SJSA1 (cell line): ENCODE results near the gene SPG11. TPM values are rescaled to one million over a fixed set of nuclear protein-coding genes. Genes with fewer than 3 reads are reported as not detected.
"Not testable (repeated sequence)": the region's sequence is repeated elsewhere in the genome, so short reads cannot be mapped to it uniquely, and the experiment has no call there.

ENCODE experiments used
- DNase-seq, 2 experiments: peaks; one replicate each; pipeline ENCODE4 v3.0.0-alpha.2; 2015 to 2020; ENCODE audit warnings: low spot score in 2 of 2, low read depth in 1 of 2
- H3K27ac ChIP-seq: fragments of 250-450 bp; sonication (Bioruptor Pico); 2 replicates; pipeline ENCODE4 v1.5.1; 2020; ENCODE audit warnings: mild to moderate bottlenecking, moderate library complexity
- H3K27me3 ChIP-seq: fragments of 250-450 bp; sonication (Bioruptor Pico); replicated peaks from 2 replicates; pipeline ENCODE4 v1.5.1; 2020; ENCODE audit warnings: mild to moderate bottlenecking, moderate library complexity
- H3K36me3 ChIP-seq: fragments of 250-450 bp; sonication (Bioruptor Pico); 2 replicates; pipeline ENCODE4 v1.5.1; 2020; ENCODE audit warnings: mild to moderate bottlenecking
- H3K4me1 ChIP-seq: fragments of 250-450 bp; sonication (Bioruptor Pico); replicated peaks from 2 replicates; pipeline ENCODE4 v1.6.1; 2021; ENCODE audit warnings: mild to moderate bottlenecking
- H3K4me3 ChIP-seq: fragments of 250-450 bp; sonication (Bioruptor Pico); 2 replicates; pipeline ENCODE4 v1.5.1; 2020; ENCODE audit warnings: mild to moderate bottlenecking
- H3K9me3 ChIP-seq: fragments of 250-450 bp; sonication (Bioruptor Pico); replicated peaks from 2 replicates; pipeline ENCODE4 v1.5.1; 2020; ENCODE audit warnings: mild to moderate bottlenecking
- total RNA-seq: library from RNA; depleted of rRNA; stranded (reverse); fragments of >200 nt; shearing (Covaris generic); gene quantifications from 2 replicates; pipeline ENCODE4 v1.2.3, GENCODE V29; 2014

Gene SPG11
- total RNA-seq, 1 experiment from 2014 or later, result 36.8 TPM

DNA sequence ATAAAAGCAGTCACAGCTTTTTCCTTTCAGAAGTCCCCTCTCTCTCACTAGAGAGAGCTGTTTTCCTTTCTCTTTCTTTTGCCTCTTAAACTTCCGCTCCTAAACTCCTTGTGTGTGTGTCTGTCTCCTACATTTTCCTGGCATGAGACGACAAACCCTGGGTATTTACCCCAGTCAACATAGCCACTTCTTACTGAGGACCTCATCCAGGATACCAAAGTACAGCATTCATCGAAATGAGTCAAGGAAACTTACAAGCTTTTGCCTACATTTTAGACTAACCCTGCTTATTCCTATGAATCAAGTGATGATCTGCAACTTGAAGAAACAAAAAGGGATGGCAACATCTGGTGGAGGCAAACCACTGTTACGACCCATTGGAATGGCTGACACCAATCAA, 31.0 kb upstream of the SPG11 start:
- Histone ChIP-seq H3K27ac (no peak overlapping the region), H3K4me1 (no peaks in the 10 kb centered on the region), H3K27me3 (0 out of 2 replicates have a peak, but pooled peaks cover 4% of the 10 kb centered on the region), H3K36me3 (no peaks in the 10 kb centered on the region), H3K4me3 (no peak overlapping the region), H3K9me3 (no peaks in the 10 kb centered on the region)
- DNase-seq, result no peak

DNA sequence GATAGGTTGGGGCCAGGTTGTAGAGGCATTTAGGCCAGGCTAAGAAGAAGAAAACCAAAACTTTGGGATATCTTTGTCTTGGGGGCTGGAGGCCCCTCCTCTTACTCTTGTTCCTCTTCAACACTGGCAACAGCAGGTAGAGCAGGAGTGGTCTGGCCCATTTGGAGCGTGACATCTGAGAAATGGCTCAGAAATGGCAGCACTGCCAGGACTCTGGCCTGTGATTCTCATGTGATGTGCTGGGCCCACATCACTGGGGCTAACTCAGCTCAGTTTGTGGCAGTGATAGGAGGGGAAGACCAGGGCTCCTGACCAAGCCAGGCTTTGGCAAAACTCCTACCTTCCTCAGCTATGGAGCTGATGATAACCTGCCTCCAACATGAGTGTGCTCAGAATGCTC, 29.2 kb upstream of the SPG11 start:
- no peak overlapping the region for H3K27ac ChIP-seq
- H3K4me3 ChIP-seq, result no peak overlapping the region

DNA sequence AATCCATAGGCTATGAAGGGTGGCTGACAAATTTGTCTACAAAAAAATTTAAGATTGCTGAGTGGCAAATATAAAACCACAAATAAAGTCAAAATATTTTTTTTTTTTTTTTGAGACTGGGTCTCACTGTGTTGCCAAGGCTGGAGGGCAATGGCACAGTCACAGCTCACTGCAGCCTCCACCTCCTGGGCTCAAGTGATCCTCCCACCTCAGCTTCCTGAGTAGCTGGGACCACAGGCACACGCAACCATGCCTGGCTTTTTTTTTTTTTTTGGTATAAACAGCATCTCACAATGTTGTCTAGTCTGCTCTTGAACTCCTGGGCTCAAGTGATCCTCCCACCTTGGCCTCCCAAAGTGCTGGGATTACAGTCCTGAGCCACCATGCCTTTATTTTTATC, 26.8 kb upstream of the SPG11 start:
- not testable (repeated sequence) for H3K4me3 ChIP-seq, H3K27me3 ChIP-seq, H3K4me1 ChIP-seq, H3K9me3 ChIP-seq, DNase-seq, H3K27ac ChIP-seq, H3K36me3 ChIP-seq

More for the DNA sequence above, 29.2 kb upstream of the SPG11 start:
- Histone ChIP-seq H3K9me3 (0 out of 2 replicates have a peak, but pooled peaks cover 3% of the 10 kb centered on the region), H3K4me1 (no peaks in the 10 kb centered on the region), H3K36me3 (no peaks in the 10 kb centered on the region), H3K27me3 (0 out of 2 replicates have a peak, but pooled peaks cover 4% of the 10 kb centered on the region)
- DNase-seq, result no peak

DNA sequence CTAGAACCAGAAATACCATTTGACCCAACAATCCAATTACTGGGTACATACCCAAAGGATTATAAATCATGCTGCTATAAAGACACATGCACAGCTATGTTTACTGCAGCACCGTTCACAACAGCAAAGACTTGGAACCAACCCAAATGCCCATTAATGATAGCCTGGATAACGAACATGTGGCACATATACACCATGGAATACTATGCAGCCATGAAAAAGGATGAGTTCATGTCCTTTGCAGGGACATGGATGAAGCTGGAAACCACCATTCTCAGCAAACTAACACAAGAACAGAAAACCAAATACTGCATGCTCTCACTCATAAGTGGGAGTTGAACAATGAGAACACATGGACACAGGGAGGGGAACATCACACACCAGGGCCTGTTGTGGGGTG, 25.9 kb upstream of the SPG11 start:
- not testable (repeated sequence) for H3K27me3 ChIP-seq, H3K4me3 ChIP-seq, H3K4me1 ChIP-seq, DNase-seq, H3K9me3 ChIP-seq, H3K27ac ChIP-seq, H3K36me3 ChIP-seq

DNA sequence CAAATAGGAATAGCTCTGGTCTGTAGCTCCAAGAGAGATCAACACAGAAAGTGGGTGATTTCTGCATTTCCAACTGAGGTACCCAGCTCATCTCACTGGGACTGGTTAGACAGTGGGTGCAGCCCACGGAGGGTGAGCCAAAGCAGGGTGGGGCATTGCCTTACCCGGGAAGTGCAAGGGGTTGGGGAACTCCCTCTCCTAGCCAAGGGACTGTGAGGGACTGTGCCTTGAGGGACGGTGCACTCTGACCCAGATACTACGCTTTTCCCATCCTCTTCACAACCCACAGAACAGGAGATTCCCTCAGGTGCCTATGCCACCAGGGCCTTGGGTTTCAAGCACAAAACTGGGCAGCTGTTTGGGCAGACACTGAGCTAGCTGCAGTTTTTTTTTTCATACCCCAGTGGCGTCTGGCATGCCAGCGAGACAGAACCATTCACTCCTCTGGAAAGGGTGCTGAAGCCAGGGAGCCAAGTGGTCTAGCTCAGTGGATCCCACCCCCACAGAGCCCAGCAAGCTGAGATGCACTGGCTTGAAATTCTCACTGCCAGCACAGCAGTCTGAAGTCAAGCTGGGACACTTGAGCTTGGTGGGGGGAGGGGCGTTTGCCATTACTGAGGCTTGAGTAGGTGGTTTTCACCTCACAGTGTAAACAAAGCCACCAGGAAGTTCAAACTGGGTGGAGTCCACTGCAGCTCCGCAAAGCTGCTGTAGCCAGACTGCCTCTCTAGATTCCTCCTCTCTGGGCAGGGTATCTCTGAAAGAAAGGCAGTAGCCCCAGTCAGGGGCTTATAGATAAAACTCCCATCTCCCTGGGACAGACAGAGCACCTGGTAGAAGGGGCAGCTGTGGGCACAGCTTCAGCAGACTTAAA, 19.6 kb upstream of the SPG11 start:
- not testable (repeated sequence) for H3K9me3 ChIP-seq, H3K4me1 ChIP-seq, H3K27ac ChIP-seq, H3K4me3 ChIP-seq, H3K36me3 ChIP-seq, H3K27me3 ChIP-seq
- peak; percentile 14 to 61 for DNase-seq

DNA sequence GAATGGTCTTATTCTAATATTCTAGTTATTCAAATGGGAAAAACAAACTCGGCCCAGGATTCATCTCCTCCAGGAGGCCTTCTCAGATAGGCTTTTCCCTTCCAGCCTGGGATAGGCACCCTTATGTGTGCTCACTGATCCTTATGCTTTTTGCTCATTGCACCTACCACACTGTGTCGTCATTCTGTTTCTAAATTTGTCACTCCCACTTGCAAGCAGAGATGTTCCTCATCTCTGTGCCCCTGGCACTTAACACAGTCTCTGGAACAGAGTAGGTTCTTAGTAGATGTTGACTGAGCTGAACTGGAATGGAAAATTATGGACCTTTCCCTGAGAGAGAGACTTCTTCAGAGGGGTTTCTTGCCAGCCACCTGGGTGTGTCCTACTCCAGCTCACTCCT, 18.7 kb upstream of the SPG11 start:
- Histone ChIP-seq H3K27ac (no peak overlapping the region), H3K36me3 (no peaks in the 10 kb centered on the region), H3K9me3 (no peaks in the 10 kb centered on the region), H3K27me3 (no peaks in the 10 kb centered on the region; the same call in none of the 2 replicates), H3K4me1 (peaks cover 8% of the 10 kb centered on the region), H3K4me3 (no peak overlapping the region)
- DNase-seq, result no peak

DNA sequence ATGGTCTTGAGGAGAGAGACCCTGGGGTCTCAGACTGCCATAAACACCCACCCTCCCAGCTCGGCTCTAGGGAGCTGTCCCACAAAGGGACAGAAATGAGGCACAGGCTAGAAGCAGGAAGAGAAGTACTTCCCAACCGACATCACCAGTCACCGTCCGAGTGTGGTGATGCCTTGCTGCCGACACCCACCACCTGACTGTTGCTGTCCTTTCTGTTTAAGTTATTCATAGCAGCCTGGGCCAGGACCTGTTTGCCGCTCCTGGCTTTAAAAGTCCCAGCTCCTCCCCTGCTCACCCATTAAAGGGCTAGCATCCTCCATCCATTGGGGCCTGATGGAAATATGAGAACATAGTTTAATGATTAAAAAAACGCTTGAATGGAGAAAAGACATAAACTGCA, 13.2 kb upstream of the SPG11 start:
- H3K9me3 ChIP-seq, result no peaks in the 10 kb centered on the region
- H3K27ac ChIP-seq, result no peak overlapping the region
- no peaks in the 10 kb centered on the region for H3K36me3 ChIP-seq
- no peaks in the 10 kb centered on the region; the same call in none of the 2 replicates for H3K27me3 ChIP-seq
- H3K4me3 ChIP-seq, result no peak overlapping the region
- DNase-seq, result no peak
- no peaks in the 10 kb centered on the region for H3K4me1 ChIP-seq

DNA sequence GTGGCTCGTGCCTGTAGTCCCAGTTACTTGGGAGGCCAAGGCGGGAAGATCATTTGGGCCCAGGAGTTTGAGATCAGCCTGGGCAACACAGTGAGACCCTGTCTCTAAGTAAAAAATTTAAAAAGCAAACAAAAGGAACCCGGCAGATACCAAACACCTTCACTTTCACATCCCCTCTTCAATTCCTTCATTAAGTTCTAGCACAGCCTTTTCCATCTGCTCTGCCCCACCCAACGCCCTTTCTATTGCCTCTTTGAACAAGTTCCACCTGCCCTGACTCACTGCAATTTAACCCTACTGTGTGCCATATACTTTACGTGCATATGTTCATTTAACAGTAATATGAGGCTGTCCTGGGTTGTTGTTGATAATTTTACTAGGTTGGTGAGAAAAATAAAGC, 12.4 kb upstream of the SPG11 start:
- H3K36me3 ChIP-seq, result no peaks in the 10 kb centered on the region
- H3K4me3 ChIP-seq, result no peak overlapping the region
- DNase-seq, result no peak
- no peaks in the 10 kb centered on the region; the same call in none of the 2 replicates for H3K27me3 ChIP-seq
- H3K4me1 ChIP-seq, result no peaks in the 10 kb centered on the region
- H3K9me3 ChIP-seq, result no peaks in the 10 kb centered on the region
- no peak overlapping the region for H3K27ac ChIP-seq

DNA sequence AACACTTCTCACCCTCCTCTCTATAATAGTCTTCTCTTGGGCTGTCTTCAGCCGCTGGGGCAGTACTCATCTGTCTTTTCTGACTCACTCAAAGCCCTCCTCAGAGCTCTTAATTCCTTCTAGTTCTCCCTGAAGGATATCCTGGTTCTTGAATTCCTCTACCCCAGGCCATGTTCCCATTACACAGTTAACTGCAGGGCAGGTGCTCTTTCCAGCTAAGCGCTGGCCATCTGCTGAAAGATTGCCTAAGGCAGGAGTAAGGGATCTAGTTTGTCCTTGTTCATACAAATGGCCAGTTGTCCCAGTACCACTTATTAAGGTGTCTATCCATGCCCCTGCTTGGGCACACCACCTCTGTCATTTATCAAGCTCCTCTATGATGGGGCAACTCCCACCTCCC, 10.2 kb upstream of the SPG11 start:
- no peaks in the 10 kb centered on the region for H3K36me3 ChIP-seq

DNA sequence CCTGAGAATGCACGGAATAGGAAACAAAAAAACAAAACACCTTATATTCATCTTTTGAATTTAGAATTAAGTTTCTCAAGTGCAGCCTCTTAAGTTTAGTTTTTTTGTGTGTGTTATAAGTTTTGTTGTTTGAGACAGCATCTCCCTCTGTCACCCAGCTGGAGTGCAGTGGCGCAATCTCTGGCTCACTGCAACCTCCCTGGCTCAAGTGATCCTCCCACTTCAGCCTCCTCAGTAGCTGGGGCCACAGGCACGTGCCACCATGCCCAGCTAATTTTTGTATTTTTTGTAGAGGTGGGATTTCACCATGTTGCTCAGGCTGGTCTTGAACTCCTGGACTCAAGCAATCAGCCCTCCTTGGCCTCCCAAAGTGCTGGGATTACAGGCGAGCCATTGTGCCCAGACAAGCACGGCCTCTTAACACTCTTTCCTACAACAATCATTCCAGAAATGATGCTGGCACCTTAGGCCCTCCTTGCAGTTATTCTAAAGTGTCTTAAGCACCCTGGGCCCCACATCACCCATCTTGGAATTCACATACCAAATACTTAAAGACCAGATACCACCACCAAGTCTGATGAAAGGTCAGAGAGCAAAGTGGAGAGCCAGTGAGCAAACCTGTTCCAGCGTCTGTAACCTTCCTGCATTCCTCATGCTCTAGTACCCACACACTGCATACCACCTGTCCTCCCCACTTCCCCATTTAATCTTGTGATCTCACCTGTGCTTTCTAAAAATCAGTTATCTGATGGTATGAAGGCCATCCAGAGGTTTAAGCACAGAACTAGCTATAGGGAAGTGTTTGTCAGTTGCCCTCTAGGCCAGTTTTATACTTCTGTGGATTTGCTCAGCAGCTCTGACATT, 6.9 kb upstream of the SPG11 start:
- Histone ChIP-seq H3K4me3 (no peak overlapping the region), H3K4me1 (no peaks in the 10 kb centered on the region), H3K27me3 (no peaks in the 10 kb centered on the region), H3K27ac (no peak overlapping the region), H3K36me3 (no peaks in the 10 kb centered on the region), H3K9me3 (no peaks in the 10 kb centered on the region)
- no peak for DNase-seq

More for the DNA sequence above, 10.2 kb upstream of the SPG11 start:
- Histone ChIP-seq H3K9me3 (no peaks in the 10 kb centered on the region), H3K27ac (no peak overlapping the region), H3K27me3 (no peaks in the 10 kb centered on the region), H3K4me3 (no peak overlapping the region), H3K4me1 (no peaks in the 10 kb centered on the region)
- no peak for DNase-seq

DNA sequence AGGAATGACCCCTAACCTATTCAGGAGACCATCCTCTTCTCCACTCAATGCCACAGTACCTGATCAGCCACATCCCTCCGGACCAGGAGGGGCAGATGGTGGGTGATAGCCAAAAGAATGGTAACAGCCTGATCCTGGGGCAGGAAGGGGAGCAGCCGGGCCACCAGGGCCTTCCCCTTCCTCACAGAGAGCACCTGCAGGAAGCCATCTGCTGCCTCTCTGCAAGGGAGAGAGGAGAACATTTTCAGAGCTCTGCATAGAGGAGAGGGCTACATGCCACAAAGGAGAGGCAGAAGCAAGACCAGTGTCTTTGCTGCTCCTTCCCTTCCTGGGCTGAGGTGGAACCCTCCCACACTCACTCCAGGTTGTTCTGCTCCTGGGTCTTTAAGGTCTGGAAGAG, 5.5 kb upstream of the SPG11 start:
- no peaks in the 10 kb centered on the region for H3K36me3 ChIP-seq
- no peaks in the 10 kb centered on the region for H3K27me3 ChIP-seq
- DNase-seq, result no peak
- no peak overlapping the region for H3K4me3 ChIP-seq
- no peak overlapping the region for H3K27ac ChIP-seq
- peaks cover 2% of the 10 kb centered on the region for H3K4me1 ChIP-seq
- H3K9me3 ChIP-seq, result no peaks in the 10 kb centered on the region

DNA sequence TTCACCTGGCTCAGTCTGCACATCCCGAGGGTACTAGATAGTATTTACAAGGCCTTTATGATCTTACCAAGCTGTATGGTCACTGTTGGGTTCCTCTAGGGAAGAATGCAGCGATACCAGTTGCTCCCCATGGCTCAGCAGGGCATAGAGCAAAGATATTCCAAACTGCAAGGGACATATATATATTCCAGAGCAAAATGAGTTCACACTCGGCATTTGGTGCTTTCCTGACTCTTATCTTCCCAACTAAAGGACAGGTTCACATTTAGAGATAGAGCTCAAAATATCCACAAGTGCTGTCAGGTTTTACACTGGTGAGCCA, 3.5 kb upstream of the SPG11 start:
- H3K9me3 ChIP-seq, result no peaks in the 10 kb centered on the region
- no peak for DNase-seq
- H3K27me3 ChIP-seq, result no peaks in the 10 kb centered on the region
- H3K27ac ChIP-seq, result no peak overlapping the region
- no peak overlapping the region for H3K4me3 ChIP-seq
- H3K36me3 ChIP-seq, result peaks cover 4% of the 10 kb centered on the region
- H3K4me1 ChIP-seq, result peaks cover 10% of the 10 kb centered on the region

DNA sequence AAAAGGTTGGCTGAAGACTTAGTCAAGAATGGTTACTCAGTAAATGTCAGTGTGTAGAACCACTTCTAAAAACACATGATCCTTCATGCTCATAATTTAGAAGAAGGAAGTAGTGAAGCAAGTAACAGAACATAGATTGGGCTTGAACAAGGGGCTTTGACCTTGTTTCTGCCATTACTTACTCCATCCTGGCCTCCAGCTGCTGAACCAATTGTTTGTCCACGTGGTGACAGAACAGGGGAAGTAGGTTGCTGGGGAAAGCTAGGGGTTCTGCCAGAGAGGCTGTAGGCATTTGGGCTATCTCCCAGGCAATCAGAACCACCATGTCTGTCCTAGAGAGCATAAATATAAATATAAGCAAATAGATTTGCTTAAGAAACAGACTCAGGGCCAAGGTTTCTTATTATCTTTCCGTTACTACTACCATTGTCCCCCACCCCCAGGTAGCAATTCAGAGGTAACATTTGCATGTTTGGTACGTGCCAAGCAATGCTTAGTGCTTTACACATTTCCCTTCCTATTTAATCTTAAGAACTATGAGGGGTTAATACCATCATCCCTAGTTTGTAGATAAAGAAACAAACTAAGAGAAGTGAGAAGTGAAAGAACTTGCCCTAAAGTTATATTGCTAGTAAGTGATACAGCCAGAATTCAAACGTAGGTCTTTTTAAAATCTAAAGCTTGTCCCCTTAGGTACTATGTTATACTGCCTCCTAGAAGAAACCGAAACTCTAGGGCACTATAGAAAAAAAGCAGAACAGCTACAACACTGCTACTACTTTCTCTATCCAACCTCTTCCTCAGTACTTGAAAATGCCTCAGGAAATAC, 3.0 kb upstream of the SPG11 start:
- peaks cover 11% of the 10 kb centered on the region for H3K4me1 ChIP-seq
- H3K27me3 ChIP-seq, result no peaks in the 10 kb centered on the region
- H3K27ac ChIP-seq, result no peak overlapping the region
- no peak for DNase-seq
- H3K9me3 ChIP-seq, result no peaks in the 10 kb centered on the region
- H3K4me3 ChIP-seq, result no peak overlapping the region
- H3K36me3 ChIP-seq, result peaks cover 4% of the 10 kb centered on the region
